Right ventricle myocardium inferior (tissue), 1 donor: ENCODE data around the gene PLA2G6. TPM values are rescaled to one million over a fixed set of nuclear protein-coding genes. Genes with fewer than 3 reads are reported as not detected.

ENCODE experiments used
- total RNA-seq: library from RNA; stranded (reverse); fragmentation: NEBNext Ultra II Directional; extraction: Animal tissue kit (Norgen Biotek cat#: 25700); gene quantifications from one replicate; pipeline ENCODE4 v1.2.1, GENCODE V29; 2021
- donor health status: DM: no; HTN: yes; CAD: no; lungs with severe emphysema.

The PLA2G6 gene
- total RNA-seq, 1 donor from 2014 or later = 11.4 TPM

Other genes with a start within 250 kb of the PLA2G6 start
- 0.68 TPM for gene C22orf23, start 228.2 kb downstream of the PLA2G6 start, total RNA-seq
- gene POLR2F, start 228.1 kb downstream of the PLA2G6 start, total RNA-seq = 88.8 TPM
- gene SOX10, start 197.3 kb downstream of the PLA2G6 start, total RNA-seq = 1.9 TPM
- 20.9 TPM for gene PICK1, start 124.4 kb downstream of the PLA2G6 start, total RNA-seq
- not detected for gene SLC16A8, start 97.6 kb downstream of the PLA2G6 start, total RNA-seq
- gene BAIAP2L2, start 71.1 kb downstream of the PLA2G6 start, total RNA-seq = 0.30 TPM
- gene MAFF, start 20.2 kb upstream of the PLA2G6 start, total RNA-seq = 4.7 TPM
- gene TMEM184B, start 91.2 kb upstream of the PLA2G6 start, total RNA-seq = 43.1 TPM
- gene CSNK1E, start 135.6 kb upstream of the PLA2G6 start, total RNA-seq = 55.4 TPM